B cell (primary cell): ENCODE measurements around the gene CDH13.

Experiments
- CTCF ChIP-seq: fragments of 200-600 bp; IDR thresholded peaks from one replicate; pipeline ENCODE4 v1.8.0; 2022; ENCODE audit warnings: antibody characterized with exemption, mild to moderate bottlenecking
- EZH2 ChIP-seq: IDR thresholded peaks from 2 replicates; pipeline ENCODE4 v1.6.1; 2012; ENCODE audit warnings: borderline replicate concordance, low read depth, mild to moderate bottlenecking, moderate library complexity, low read length; ENCODE audit not compliant: insufficient read depth, poor library complexity, severe bottlenecking

DNA sequence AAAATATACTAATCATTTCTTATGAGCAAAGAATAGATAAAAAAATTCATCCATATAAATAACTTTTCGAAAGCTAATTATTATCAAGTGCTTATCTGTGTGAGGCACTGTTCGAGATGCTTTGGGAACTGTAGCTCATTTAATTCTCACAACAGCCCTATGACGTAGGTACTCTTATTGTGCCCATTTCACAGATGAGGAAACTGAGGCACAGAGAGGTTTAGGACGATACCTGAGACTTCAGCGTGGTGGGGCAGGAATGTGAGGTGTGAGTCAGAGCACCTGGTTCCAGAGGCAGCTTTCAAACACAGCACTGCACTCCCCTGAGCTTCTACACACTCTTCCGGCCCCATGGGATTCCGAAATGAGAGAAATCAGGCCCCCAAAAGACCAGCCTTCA is 995.2 kb downstream of the CDH13 start:
- TF ChIP-seq CTCF (no peak), EZH2 (no peak)
